PC-9 (cell line): Measurements from ENCODE around the gene CCNA1.

Source experiments
- EZH2 ChIP-seq: fragments of 200-600 bp; sonication (generic); IDR thresholded peaks from 2 replicates; pipeline ENCODE4 v1.8.0; 2017; ENCODE audit warnings: antibody characterized with exemption, low read depth
- TF ChIP-seq, protein P1 (sequence below): fragments of 200-600 bp; sonication (generic); conservative IDR thresholded peaks from 2 replicates; pipeline ENCODE4 v1.6.1; 2017; ENCODE audit warnings: mixed run types, antibody characterized with exemption, mild to moderate bottlenecking, moderate library complexity

DNA sequence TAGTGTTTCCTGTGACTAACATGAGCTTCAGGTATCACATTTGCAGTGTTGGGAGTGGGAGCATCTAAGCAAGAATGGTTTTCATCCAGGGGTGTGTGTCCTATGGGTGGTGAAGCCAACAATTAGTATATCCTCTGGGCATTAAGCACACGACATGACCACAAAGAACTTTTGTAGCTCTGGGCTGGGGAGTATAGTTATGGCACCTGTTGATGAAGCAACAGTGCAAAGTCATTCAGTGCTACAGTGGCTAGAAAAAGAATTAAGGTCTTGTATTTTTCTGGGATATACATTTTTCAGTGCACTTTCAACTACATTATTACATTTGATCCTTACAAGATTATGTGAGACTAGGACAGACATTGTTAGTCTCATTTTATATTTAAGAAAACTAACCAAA lies 21.8 kb downstream of the CCNA1 start:
- TF ChIP-seq, protein P1, sequence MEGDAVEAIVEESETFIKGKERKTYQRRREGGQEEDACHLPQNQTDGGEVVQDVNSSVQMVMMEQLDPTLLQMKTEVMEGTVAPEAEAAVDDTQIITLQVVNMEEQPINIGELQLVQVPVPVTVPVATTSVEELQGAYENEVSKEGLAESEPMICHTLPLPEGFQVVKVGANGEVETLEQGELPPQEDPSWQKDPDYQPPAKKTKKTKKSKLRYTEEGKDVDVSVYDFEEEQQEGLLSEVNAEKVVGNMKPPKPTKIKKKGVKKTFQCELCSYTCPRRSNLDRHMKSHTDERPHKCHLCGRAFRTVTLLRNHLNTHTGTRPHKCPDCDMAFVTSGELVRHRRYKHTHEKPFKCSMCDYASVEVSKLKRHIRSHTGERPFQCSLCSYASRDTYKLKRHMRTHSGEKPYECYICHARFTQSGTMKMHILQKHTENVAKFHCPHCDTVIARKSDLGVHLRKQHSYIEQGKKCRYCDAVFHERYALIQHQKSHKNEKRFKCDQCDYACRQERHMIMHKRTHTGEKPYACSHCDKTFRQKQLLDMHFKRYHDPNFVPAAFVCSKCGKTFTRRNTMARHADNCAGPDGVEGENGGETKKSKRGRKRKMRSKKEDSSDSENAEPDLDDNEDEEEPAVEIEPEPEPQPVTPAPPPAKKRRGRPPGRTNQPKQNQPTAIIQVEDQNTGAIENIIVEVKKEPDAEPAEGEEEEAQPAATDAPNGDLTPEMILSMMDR, result no peak
- TF ChIP-seq EZH2, result no peak
